ENCODE results near the gene RNLS. TPM values are rescaled to one million over a fixed set of nuclear protein-coding genes. Genes with fewer than 3 reads are reported as not detected.
"Not testable (repeated sequence)": the region's sequence is repeated elsewhere in the genome, so short reads cannot be mapped to it uniquely, and the experiment has no call there.

RNLS gene
- total RNA-seq, 4 donors from 2014 or later: 7.8 to 37.2 (median 26.2) TPM

DNA sequence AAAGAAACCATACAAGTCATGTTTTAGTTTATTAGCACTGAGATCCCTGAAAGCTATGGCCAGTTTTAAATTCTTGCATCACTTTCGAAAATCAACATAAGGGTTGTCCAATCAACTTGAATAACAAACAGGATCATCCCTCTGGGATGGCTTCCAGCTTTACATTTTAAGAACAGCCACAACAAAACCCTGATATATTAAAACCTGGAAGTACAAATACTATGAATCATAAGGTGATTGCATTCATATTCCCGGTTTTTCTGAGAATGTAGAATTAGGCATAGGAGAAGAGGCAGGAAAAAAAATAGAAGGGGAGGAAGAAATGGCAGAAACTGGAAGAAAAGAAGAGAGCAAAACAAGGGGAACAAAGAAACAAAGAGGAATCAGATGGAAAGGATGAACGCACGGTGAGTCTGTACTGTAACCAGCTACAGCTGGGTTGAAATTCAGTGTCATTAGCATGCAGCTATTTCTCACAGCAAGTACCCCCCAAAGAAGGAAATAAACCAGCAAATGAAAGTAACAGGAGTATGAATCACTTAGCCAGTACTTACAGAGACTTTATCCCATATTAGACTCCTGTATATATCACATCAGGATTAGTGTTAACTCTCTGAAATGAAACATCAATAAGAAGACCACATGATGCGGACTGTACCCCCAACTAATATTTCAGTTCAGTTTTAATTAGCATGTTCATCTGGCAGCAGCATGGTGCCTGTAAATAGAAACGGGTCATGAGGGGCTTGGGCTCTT lies 301.3 kb downstream of the RNLS start:
- peak overlapping the region in 2 of 4 donors; percentile 23 to 25 for H3K27ac ChIP-seq
- peaks cover 0 to 15% (median 6%) of the 10 kb centered on the region in 4 donors for H3K4me1 ChIP-seq
- DNase-seq (ENCODE audit: low spot score in 2 of 2): no peak
- TF ChIP-seq POLR2A (IDR thresholded peaks at IDR 0.05) (no peak), EP300 (IDR thresholded peaks at IDR 0.05) (no peak)
- TF ChIP-seq, protein P1, sequence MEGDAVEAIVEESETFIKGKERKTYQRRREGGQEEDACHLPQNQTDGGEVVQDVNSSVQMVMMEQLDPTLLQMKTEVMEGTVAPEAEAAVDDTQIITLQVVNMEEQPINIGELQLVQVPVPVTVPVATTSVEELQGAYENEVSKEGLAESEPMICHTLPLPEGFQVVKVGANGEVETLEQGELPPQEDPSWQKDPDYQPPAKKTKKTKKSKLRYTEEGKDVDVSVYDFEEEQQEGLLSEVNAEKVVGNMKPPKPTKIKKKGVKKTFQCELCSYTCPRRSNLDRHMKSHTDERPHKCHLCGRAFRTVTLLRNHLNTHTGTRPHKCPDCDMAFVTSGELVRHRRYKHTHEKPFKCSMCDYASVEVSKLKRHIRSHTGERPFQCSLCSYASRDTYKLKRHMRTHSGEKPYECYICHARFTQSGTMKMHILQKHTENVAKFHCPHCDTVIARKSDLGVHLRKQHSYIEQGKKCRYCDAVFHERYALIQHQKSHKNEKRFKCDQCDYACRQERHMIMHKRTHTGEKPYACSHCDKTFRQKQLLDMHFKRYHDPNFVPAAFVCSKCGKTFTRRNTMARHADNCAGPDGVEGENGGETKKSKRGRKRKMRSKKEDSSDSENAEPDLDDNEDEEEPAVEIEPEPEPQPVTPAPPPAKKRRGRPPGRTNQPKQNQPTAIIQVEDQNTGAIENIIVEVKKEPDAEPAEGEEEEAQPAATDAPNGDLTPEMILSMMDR (IDR thresholded peaks at IDR 0.05): no peak
- no peaks in the 10 kb centered on the region for H3K9me3 ChIP-seq
- H3K4me3 ChIP-seq: peak overlapping the region in 1 of 4 donors; percentile 14
- 49 to 56% methylated on average over 6 of the region's 6 CpGs for WGBS, 2 donors
- H3K27me3 ChIP-seq: no peaks in the 10 kb centered on the region
- H3K36me3 ChIP-seq: no peaks in the 10 kb centered on the region

DNA sequence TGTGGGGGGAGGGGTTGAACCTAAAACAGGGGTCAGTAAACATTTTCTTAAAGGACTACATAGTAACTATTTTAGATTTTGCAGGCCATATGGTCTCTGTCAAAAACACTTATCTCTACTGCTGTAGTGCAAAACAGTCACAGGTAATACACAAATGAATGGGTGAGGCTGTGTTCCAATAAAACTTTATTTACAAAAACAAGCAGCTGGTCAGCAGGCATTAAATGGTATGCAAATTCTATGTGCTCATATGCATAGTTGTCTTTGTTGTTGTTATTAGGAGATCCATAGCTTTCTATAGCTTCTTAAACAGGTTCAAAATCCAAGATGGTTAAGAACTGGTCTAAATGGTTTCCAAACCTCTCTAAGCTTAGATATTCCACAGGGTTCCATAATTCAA lies 302.6 kb downstream of the RNLS start:
- H3K4me1 ChIP-seq: peaks cover 0 to 15% (median 6%) of the 10 kb centered on the region in 4 donors
- no peak for DNase-seq (ENCODE audit: low spot score in 2 of 2)
- no peaks in the 10 kb centered on the region for H3K36me3 ChIP-seq
- H3K4me3 ChIP-seq: no peak overlapping the region
- TF ChIP-seq POLR2A (IDR thresholded peaks at IDR 0.05) (no peak), EP300 (IDR thresholded peaks at IDR 0.05) (no peak)
- TF ChIP-seq, protein P1 (IDR thresholded peaks at IDR 0.05): no peak
- no peak overlapping the region for H3K27ac ChIP-seq
- H3K9me3 ChIP-seq: no peaks in the 10 kb centered on the region
- no peaks in the 10 kb centered on the region for H3K27me3 ChIP-seq

DNA sequence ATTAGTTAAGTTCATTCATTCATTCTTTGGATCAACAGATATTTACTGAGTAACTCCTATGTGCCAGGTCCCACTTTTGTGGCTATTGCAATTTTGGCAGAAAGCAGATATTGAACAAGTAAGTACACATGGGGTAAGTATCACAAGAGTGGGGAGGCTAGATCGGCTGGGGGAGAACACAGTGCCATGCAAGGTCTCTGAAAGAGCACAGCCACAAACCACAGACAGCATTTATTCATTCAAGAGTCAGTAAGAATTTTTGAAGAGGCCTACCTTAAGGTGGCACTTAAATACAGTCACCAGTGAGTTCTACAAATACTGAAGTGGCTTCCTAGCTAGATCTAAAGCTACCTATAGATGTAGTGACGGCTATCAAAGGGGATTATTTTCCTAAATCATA lies 304.2 kb downstream of the RNLS start:
- Histone ChIP-seq H3K27me3 (no peaks in the 10 kb centered on the region), H3K4me1 (peaks cover 0 to 15% (median 6%) of the 10 kb centered on the region in 4 donors), H3K27ac (no peak overlapping the region), H3K4me3 (no peak overlapping the region), H3K36me3 (no peaks in the 10 kb centered on the region), H3K9me3 (no peaks in the 10 kb centered on the region)
- no peak for DNase-seq (ENCODE audit: low spot score in 2 of 2)
- WGBS, 2 donors: 76 to 78% methylated on average over 2 of the region's 2 CpGs
- TF ChIP-seq, protein P1 (IDR thresholded peaks at IDR 0.05): no peak
- no peak for TF ChIP-seq EP300 (IDR thresholded peaks at IDR 0.05)
- TF ChIP-seq POLR2A (IDR thresholded peaks at IDR 0.05): no peak

DNA sequence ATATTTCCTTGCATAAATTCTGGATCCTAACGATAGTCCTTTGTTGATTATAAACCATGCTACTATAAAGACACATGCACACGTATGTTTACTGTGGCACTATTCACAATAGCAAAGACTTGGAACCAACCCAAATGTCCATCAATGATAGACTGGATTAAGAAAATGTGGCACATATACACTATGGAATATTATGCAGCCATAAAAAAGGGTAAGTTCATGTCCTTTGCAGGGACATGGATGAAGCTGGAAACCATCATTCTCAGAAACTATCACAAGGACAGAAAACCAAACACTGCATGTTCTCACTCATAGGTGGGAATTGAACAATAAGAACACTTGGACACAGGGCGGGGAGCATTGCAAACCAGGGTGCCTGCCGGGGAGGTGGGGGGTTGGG lies 306.2 kb downstream of the RNLS start:
- WGBS, 2 donors: 91 to 96% methylated on average over 4 of the region's 4 CpGs
- H3K36me3 ChIP-seq; DNase-seq (ENCODE audit: low spot score in 2 of 2): not testable (repeated sequence)

DNA sequence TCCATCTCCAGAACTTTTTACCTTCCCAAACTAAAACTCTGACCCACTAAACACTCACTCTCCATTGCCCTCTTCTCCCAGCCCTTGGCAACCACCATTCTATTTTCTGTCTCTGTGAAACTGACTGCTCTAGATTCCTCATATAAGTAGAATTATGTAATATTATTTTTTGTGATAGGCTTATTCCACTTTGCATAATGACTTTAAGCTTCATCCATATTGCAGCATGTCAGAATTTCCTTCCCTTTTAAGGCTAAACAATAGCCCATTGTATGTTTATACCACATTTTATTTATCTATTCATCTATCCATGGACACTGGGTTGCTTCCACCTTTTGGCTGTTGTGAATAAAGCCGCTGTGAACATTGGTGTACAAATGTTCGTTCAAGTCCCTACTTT lies 308.8 kb downstream of the RNLS start:
- 65 to 75% methylated on average over 2 of the region's 2 CpGs for WGBS, 2 donors
- Histone ChIP-seq H3K27ac (no peak overlapping the region), H3K4me1 (peaks cover 0 to 18% (median 11%) of the 10 kb centered on the region in 4 donors), H3K36me3 (no peaks in the 10 kb centered on the region), H3K9me3 (no peaks in the 10 kb centered on the region), H3K4me3 (no peak overlapping the region), H3K27me3 (no peaks in the 10 kb centered on the region)
- TF ChIP-seq, protein P1 (IDR thresholded peaks at IDR 0.05): no peak
- TF ChIP-seq EP300 (IDR thresholded peaks at IDR 0.05) (no peak), POLR2A (IDR thresholded peaks at IDR 0.05) (no peak)
- DNase-seq (ENCODE audit: low spot score in 2 of 2): no peak

More for the DNA sequence above, 306.2 kb downstream of the RNLS start:
- not testable (repeated sequence) for H3K4me1 ChIP-seq, H3K4me3 ChIP-seq, H3K9me3 ChIP-seq, H3K27ac ChIP-seq, H3K27me3 ChIP-seq

Measured in tibial nerve (tissue), 4 donors.